Measurements from ENCODE around the gene ASIC5.

Gene ASIC5

GRCh38 chr4:155878611-155879010 lies 12.5 kb upstream of the ASIC5 start:
- DNase-seq = no peak

- no peak for DNase-seq
Measured at GRCh38 chr4:155877971-155878370, 11.9 kb upstream of the ASIC5 start.

- DNase-seq = no peak
Measured at GRCh38 chr4:155875878-155876277, 9.8 kb upstream of the ASIC5 start.

GRCh38 chr4:155855897-155856296 lies 10.2 kb downstream of the ASIC5 start:
- DNase-seq = no peak

- DNase-seq = no peak
Measured at GRCh38 chr4:155854582-155855226, 11.4 kb downstream of the ASIC5 start.

- no peak for DNase-seq
Measured at GRCh38 chr4:155853189-155853588, 12.9 kb downstream of the ASIC5 start.

- DNase-seq = no peak
Measured at GRCh38 chr4:155849042-155849441, 17.0 kb downstream of the ASIC5 start.

- DNase-seq = no peak
Measured at GRCh38 chr4:155846929-155847328, 19.1 kb downstream of the ASIC5 start.

- DNase-seq = no peak
Measured at GRCh38 chr4:155842080-155842479, 24.0 kb downstream of the ASIC5 start.

GRCh38 chr4:155837203-155837796 lies 28.8 kb downstream of the ASIC5 start:
- DNase-seq = no peak

GRCh38 chr4:155832664-155833063 lies 33.4 kb downstream of the ASIC5 start:
- DNase-seq = no peak

GRCh38 chr4:155828628-155829027 lies 37.4 kb downstream of the ASIC5 start:
- DNase-seq = no peak

- DNase-seq = no peak
Measured at GRCh38 chr4:155822572-155822971, 43.5 kb downstream of the ASIC5 start.

GRCh38 chr4:155820887-155821518 lies 45.1 kb downstream of the ASIC5 start:
- DNase-seq = no peak

- DNase-seq = no peak
Measured at GRCh38 chr4:155819066-155819465, 47.0 kb downstream of the ASIC5 start.

GRCh38 chr4:155818639-155819038 lies 47.4 kb downstream of the ASIC5 start:
- DNase-seq = no peak

GRCh38 chr4:155811083-155811482 lies 55.0 kb downstream of the ASIC5 start:
- DNase-seq = no peak

- DNase-seq = no peak
Measured at GRCh38 chr4:155809835-155810234, 56.2 kb downstream of the ASIC5 start.

- DNase-seq = no peak
Measured at GRCh38 chr4:155807021-155807420, 59.1 kb downstream of the ASIC5 start.

- DNase-seq = no peak
Measured at GRCh38 chr4:155805016-155805415, 61.1 kb downstream of the ASIC5 start.

- no peak for DNase-seq
Measured at GRCh38 chr4:155802190-155802959, 63.7 kb downstream of the ASIC5 start.

- no peak for DNase-seq
Measured at GRCh38 chr4:155800685-155801343, 65.3 kb downstream of the ASIC5 start.

GRCh38 chr4:155799794-155800123 lies 66.3 kb downstream of the ASIC5 start:
- no peak for DNase-seq

Measured in activated CD4-positive, alpha-beta T cell treated with anti-CD3 and anti-CD28 coated beads for 4 hours (primary cell).